Gastroesophageal sphincter (tissue), 4 donors: Measurements from ENCODE around the gene SKOR1. TPM values are rescaled to one million over a fixed set of nuclear protein-coding genes. Genes with fewer than 3 reads are reported as not detected.

Experiments used
- ATAC-seq: fragments of 150-250 bp; one replicate; pipeline ENCODE4 v1.9.1; 2016; ENCODE audit warnings: mild to moderate bottlenecking, moderate library complexity
- H3K27ac ChIP-seq, 4 donors: fragments of 200-600 bp; sonication (generic) in 3 of 4; 1 replicate in 3 of 4; 2 replicates in 1 of 4; pipeline ENCODE4 v1.5.1; 2016 to 2019
- H3K27me3 ChIP-seq: fragments of 200-600 bp; sonication (generic); one replicate; pipeline ENCODE4 v1.5.1; 2019
- H3K36me3 ChIP-seq, 2 donors: fragments of 200-600 bp; sonication (generic); one replicate each; pipeline ENCODE4 v1.5.1; 2019; ENCODE audit warnings: control low read depth in 1 of 2
- H3K4me1 ChIP-seq, 3 donors: fragments of 200-600 bp; sonication (generic); 1 replicate in 2 of 3; 2 replicates in 1 of 3; pipeline ENCODE4 v1.5.1; 2016 to 2019; ENCODE audit warnings: control low read depth in 2 of 3
- H3K4me3 ChIP-seq, 2 donors: fragments of 200-600 bp; sonication (generic); one replicate each; pipeline ENCODE4 v1.5.1; 2019; ENCODE audit warnings: mild to moderate bottlenecking in 1 of 2, moderate library complexity in 1 of 2
- H3K9me3 ChIP-seq, 3 donors: fragments of 200-600 bp; sonication (generic); one replicate each; pipeline ENCODE4 v1.5.1; 2017 to 2019; ENCODE audit warnings: control low read depth in 2 of 3
- CTCF ChIP-seq, 4 experiments: fragments of 200-600 bp in 2 of 4; fragments of 450-650 bp in 2 of 4; sonication (generic) in 1 of 4; IDR thresholded peaks; one replicate each; pipeline ENCODE4 v1.5.1; 2017 to 2019; ENCODE audit warnings: antibody characterized with exemption in 4 of 4, mild to moderate bottlenecking in 2 of 4, moderate library complexity in 2 of 4
- EP300 ChIP-seq: sonication (generic); formaldehyde crosslinking; IDR thresholded peaks from one replicate; pipeline ENCODE4 v1.6.1; 2017; ENCODE audit warnings: antibody characterized with exemption, mild to moderate bottlenecking
- POLR2A ChIP-seq, 2 donors: fragments of 450-650 bp; IDR thresholded peaks; one replicate each; pipeline ENCODE4 v1.6.1; 2017; ENCODE audit warnings: antibody characterized with exemption in 2 of 2, mild to moderate bottlenecking in 2 of 2, moderate library complexity in 1 of 2
- POLR2AphosphoS5 ChIP-seq: sonication (generic); formaldehyde crosslinking; IDR thresholded peaks from one replicate; pipeline ENCODE4 v1.6.1; 2017; ENCODE audit warnings: antibody characterized with exemption
- WGBS, 2 donors: methylation state at CpG; one replicate each; pipeline ENCODE4 v1.1.5; 2018; ENCODE audit warnings: low coverage in 1 of 2; 5-methylcytosine and 5-hydroxymethylcytosine counted together
- total RNA-seq, 4 donors: library from RNA; depleted of rRNA; stranded (reverse); fragments of >200 nt; gene quantifications; one replicate each; pipeline ENCODE4 v1.1.0, GENCODE V29; 2016

Gene SKOR1
- total RNA-seq, 4 donors from 2014 or later, result 0.46 to 2.2 (median 0.87) TPM

DNA sequence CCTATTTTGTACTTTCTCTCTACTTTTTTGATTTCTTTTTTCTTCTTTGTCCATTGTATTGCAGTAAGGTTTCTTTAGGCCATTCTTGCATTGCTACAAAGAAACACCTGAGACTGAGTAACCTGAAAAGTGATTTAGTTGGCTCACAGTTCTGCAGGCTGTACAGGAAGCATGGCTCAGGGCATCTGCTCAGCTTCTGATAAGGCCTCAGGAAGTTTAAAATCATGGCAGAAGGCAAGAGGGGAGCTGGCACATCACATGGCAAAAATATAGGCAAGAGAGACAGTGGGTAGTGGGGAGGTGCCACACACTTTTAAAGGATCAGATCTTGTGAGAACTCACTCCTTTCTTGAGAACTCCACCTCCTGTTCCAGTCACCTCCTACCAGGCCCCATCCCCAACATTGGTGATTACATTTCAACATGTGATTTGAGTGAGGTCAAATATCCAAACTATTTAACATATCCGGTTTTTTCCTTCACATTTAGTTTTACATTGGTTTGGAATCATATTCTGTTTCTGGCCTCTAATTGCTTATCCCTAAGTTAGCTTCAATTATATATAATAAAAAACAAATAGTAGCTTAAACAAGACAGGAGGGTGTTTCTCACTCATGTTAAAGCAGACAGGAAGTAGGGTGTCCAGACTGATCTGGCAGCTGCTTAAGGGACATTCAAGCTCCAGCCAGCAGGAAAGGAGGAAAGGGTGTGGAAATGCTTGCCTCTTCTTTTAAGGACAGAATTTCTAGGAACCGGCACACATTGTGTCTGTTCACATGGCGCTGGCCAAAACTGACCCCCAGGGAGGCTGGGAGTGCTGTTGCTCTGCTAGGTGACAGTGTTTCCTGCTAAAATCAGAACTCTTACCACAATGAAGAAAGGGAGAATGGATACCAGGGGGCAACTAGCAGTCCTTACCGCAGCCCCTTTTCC, 28.8 kb upstream of the SKOR1 start:
- Histone ChIP-seq H3K4me3 (no peak overlapping the region), H3K9me3 (peaks cover 0 to 11% (median 0%) of the 10 kb centered on the region in 3 donors), H3K27ac (no peak overlapping the region), H3K27me3 (no peaks in the 10 kb centered on the region), H3K36me3 (peaks cover 0 to 38% of the 10 kb centered on the region in 2 donors), H3K4me1 (no peaks in the 10 kb centered on the region)
- no peak for ATAC-seq
- TF ChIP-seq POLR2AphosphoS5, result no peak
- no peak for TF ChIP-seq POLR2A (IDR thresholded peaks at IDR 0.05)
- TF ChIP-seq CTCF (IDR thresholded peaks at IDR 0.05), result no peak
- no peak for TF ChIP-seq EP300
- WGBS, 2 donors, result 49 to 81% methylated on average over 2 to 3 of the region's 4 CpGs

- no peak for TF ChIP-seq EP300
- no peak for TF ChIP-seq CTCF (IDR thresholded peaks at IDR 0.05)
- no peak for TF ChIP-seq POLR2AphosphoS5
- no peak for TF ChIP-seq POLR2A (IDR thresholded peaks at IDR 0.05)
- Histone ChIP-seq H3K4me3 (no peak overlapping the region), H3K27ac (no peak overlapping the region), H3K36me3 (peaks cover 0 to 51% of the 10 kb centered on the region in 2 donors), H3K9me3 (peaks cover 0 to 9% (median 0%) of the 10 kb centered on the region in 3 donors), H3K4me1 (no peaks in the 10 kb centered on the region), H3K27me3 (no peaks in the 10 kb centered on the region)
- ATAC-seq, result no peak
- WGBS, 2 donors, result 67 to 80% methylated on average over 1 to 6 of the region's 6 CpGs
These were observed 25.5 kb upstream of the SKOR1 start for GRCh38 chr15:67799801-67800205.

- no peaks in the 10 kb centered on the region for H3K4me1 ChIP-seq
- no peak overlapping the region for H3K4me3 ChIP-seq
- no peak overlapping the region for H3K27ac ChIP-seq
- H3K27me3 ChIP-seq, result no peaks in the 10 kb centered on the region
- no peak for ATAC-seq
- no CpG with 5 or more reads among the region's 2 CpGs for WGBS, 2 donors
- H3K9me3 ChIP-seq, result no peaks in the 10 kb centered on the region
- TF ChIP-seq EP300, result no peak
- no peak for TF ChIP-seq POLR2AphosphoS5
- TF ChIP-seq CTCF (IDR thresholded peaks at IDR 0.05), result no peak
- TF ChIP-seq POLR2A (IDR thresholded peaks at IDR 0.05), result no peak
- H3K36me3 ChIP-seq, result peaks cover 0 to 65% of the 10 kb centered on the region in 2 donors
These were observed 24.2 kb upstream of the SKOR1 start for GRCh38 chr15:67801142-67801541.

GRCh38 chr15:67801926-67802914, 23.1 kb upstream of the SKOR1 start:
- Histone ChIP-seq H3K9me3 (no peaks in the 10 kb centered on the region), H3K4me3 (no peak overlapping the region), H3K36me3 (peaks cover 0 to 75% of the 10 kb centered on the region in 2 donors), H3K27me3 (no peaks in the 10 kb centered on the region), H3K4me1 (no peaks in the 10 kb centered on the region), H3K27ac (no peak overlapping the region)
- 87 to 89% methylated on average over 10 to 13 of the region's 19 CpGs for WGBS, 2 donors
- no peak for ATAC-seq
- TF ChIP-seq EP300, result no peak
- no peak for TF ChIP-seq CTCF (IDR thresholded peaks at IDR 0.05)
- TF ChIP-seq POLR2AphosphoS5, result no peak
- TF ChIP-seq POLR2A (IDR thresholded peaks at IDR 0.05), result no peak
